ENCODE results near the gene UBB.

The UBB gene

GRCh38 chr17:16422416-16422815, 41.5 kb downstream of the UBB start:
- TF ChIP-seq TAF1 (IDR thresholded peaks at IDR 0.05; ENCODE audit: borderline replicate concordance, insufficient read depth, low read length) (no peak), SIN3A (IDR thresholded peaks at IDR 0.05; ENCODE audit: borderline replicate concordance, insufficient read depth, low read length) (no peak), FOXP2 (optimal IDR thresholded peaks at IDR 0.05; ENCODE audit: borderline replicate concordance, extremely low read depth, extremely low read length, insufficient read depth) (no peak), POLR2AphosphoS5 (IDR thresholded peaks at IDR 0.05; ENCODE audit: low read depth, low read length) (no peak)
- TF ChIP-seq, protein P1, sequence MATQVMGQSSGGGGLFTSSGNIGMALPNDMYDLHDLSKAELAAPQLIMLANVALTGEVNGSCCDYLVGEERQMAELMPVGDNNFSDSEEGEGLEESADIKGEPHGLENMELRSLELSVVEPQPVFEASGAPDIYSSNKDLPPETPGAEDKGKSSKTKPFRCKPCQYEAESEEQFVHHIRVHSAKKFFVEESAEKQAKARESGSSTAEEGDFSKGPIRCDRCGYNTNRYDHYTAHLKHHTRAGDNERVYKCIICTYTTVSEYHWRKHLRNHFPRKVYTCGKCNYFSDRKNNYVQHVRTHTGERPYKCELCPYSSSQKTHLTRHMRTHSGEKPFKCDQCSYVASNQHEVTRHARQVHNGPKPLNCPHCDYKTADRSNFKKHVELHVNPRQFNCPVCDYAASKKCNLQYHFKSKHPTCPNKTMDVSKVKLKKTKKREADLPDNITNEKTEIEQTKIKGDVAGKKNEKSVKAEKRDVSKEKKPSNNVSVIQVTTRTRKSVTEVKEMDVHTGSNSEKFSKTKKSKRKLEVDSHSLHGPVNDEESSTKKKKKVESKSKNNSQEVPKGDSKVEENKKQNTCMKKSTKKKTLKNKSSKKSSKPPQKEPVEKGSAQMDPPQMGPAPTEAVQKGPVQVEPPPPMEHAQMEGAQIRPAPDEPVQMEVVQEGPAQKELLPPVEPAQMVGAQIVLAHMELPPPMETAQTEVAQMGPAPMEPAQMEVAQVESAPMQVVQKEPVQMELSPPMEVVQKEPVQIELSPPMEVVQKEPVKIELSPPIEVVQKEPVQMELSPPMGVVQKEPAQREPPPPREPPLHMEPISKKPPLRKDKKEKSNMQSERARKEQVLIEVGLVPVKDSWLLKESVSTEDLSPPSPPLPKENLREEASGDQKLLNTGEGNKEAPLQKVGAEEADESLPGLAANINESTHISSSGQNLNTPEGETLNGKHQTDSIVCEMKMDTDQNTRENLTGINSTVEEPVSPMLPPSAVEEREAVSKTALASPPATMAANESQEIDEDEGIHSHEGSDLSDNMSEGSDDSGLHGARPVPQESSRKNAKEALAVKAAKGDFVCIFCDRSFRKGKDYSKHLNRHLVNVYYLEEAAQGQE (IDR thresholded peaks at IDR 0.05; ENCODE audit: insufficient read depth in 1 of 2, low read depth in 2 of 2, low read length in 2 of 2): no peak

DNA sequence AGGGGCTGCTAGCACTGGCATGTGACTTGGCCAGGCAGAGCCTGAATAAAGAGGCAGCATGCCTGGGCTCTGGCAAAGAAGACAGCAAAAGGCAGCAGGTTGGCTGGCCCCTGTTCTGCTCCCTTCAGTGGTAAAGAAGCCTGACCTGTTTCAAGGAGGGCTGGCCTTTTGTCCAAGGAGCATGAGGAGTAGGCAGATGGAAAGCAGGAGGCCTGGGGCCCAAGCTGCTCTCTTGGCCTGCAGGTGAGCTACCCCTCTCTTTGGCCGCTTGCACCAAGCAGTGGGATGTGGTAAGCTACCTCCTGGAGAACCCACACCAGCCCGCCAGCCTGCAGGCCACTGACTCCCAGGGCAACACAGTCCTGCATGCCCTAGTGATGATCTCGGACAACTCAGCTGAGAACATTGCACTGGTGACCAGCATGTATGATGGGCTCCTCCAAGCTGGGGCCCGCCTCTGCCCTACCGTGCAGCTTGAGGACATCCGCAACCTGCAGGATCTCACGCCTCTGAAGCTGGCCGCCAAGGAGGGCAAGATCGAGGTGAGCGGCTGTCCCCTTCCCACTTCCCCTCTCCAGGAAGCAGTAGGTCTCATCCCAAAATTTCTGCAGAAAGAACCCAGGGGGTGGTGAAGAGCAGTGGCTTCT, 42.5 kb downstream of the UBB start:
- TF ChIP-seq, protein P1 (IDR thresholded peaks at IDR 0.05; ENCODE audit: insufficient read depth in 1 of 2, low read depth in 2 of 2, low read length in 2 of 2): no peak
- TF ChIP-seq TAF1 (IDR thresholded peaks at IDR 0.05; ENCODE audit: borderline replicate concordance, insufficient read depth, low read length) (no peak), FOXP2 (optimal IDR thresholded peaks at IDR 0.05; ENCODE audit: borderline replicate concordance, extremely low read depth, extremely low read length, insufficient read depth) (no peak), SIN3A (IDR thresholded peaks at IDR 0.05; ENCODE audit: borderline replicate concordance, insufficient read depth, low read length) (no peak), POLR2AphosphoS5 (IDR thresholded peaks at IDR 0.05; ENCODE audit: low read depth, low read length) (no peak)

DNA sequence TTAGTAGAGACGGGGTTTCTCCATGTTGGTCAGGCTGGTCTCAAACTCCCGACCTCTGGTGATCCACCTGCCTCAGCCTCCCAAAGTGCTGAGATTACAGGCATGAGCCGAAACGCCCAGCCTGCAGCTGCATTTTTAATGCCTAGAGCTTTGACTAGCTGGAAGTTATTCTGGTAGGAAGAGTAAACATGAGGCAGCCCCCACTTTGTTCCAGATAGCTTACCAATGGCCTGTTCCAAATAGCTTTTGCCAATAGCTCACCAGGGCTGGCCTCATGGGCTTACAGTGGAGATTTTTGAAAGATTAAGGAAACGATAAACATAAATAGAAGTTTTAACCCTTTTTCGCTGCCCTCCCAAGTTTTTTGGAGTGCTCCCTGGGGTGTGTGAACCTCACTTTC, 44.3 kb downstream of the UBB start:
- no peak for TF ChIP-seq FOXP2 (optimal IDR thresholded peaks at IDR 0.05; ENCODE audit: borderline replicate concordance, extremely low read depth, extremely low read length, insufficient read depth)
- no peak for TF ChIP-seq TAF1 (IDR thresholded peaks at IDR 0.05; ENCODE audit: borderline replicate concordance, insufficient read depth, low read length)
- TF ChIP-seq, protein P1 (IDR thresholded peaks at IDR 0.05; ENCODE audit: insufficient read depth in 1 of 2, low read depth in 2 of 2, low read length in 2 of 2): no peak
- no peak for TF ChIP-seq POLR2AphosphoS5 (IDR thresholded peaks at IDR 0.05; ENCODE audit: low read depth, low read length)
- no peak for TF ChIP-seq SIN3A (IDR thresholded peaks at IDR 0.05; ENCODE audit: borderline replicate concordance, insufficient read depth, low read length)

DNA sequence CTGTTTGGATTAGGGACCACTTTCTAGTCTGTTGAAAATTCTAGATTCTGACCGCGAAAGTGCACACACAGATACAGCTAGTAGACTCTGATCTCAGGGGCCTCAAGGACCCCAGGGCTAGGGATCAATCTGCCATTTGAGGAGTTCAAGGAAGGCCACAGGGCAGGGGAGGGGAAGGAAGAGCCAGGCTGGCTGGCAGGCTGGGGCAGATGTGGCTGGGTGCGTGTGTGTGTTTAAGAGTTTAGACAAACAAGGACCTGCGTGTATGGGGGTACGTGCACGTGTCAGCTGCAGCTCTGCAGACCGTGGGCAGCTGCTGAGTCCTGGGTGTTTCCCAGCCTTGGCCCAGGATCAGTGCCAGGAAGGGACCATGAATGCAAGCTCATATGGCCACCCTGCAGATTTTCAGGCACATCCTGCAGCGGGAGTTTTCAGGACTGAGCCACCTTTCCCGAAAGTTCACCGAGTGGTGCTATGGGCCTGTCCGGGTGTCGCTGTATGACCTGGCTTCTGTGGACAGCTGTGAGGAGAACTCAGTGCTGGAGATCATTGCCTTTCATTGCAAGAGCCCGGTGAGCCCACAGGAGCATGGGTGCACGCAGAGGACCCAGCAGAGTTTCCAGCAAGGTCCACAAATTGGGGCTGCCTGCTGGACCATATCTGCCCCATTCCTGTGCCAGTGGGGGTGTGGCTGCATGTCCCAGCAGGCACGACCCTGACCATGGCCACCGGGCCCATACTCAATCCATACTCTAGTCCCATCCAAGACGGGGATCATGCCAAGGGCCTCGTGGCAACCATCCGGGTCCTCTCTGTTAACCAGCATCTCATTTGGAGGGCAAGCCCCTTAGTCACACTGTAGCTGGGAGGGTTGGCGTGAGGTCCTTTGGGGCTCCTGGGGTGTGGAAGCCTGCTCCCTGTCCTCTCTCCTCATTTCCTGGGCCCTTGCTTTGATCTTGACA, 45.1 kb downstream of the UBB start:
- TF ChIP-seq TAF1 (IDR thresholded peaks at IDR 0.05; ENCODE audit: borderline replicate concordance, insufficient read depth, low read length) (no peak), SIN3A (IDR thresholded peaks at IDR 0.05; ENCODE audit: borderline replicate concordance, insufficient read depth, low read length) (no peak), FOXP2 (optimal IDR thresholded peaks at IDR 0.05; ENCODE audit: borderline replicate concordance, extremely low read depth, extremely low read length, insufficient read depth) (no peak), POLR2AphosphoS5 (IDR thresholded peaks at IDR 0.05; ENCODE audit: low read depth, low read length) (no peak)
- TF ChIP-seq, protein P1 (IDR thresholded peaks at IDR 0.05; ENCODE audit: insufficient read depth in 1 of 2, low read depth in 2 of 2, low read length in 2 of 2): no peak
